IMR-90 (cell line): ENCODE results near the gene NADK. TPM values are rescaled to one million over a fixed set of nuclear protein-coding genes. Genes with fewer than 3 reads are reported as not detected.

Experiments
- ATAC-seq: fragments of 200-7000 bp; cut with Tn5 transposase; 2 replicates; pipeline ENCODE4 v1.9.1; 2020; ENCODE audit warnings: low read depth, mild to moderate bottlenecking, moderate library complexity
- BruUV-seq: library from RNA; stranded (reverse); fragments of 400-500 nt; replicated peaks from 2 replicates; lab custom pipeline; 2021; lab: Mats Ljungman, UMichigan
- CTCF ChIA-PET: fragments of 300-600 bp; formaldehyde crosslinking; extraction: SDS; loops from one replicate; lab custom pipeline; 2021; ENCODE audit warnings: antibody characterized with exemption; lab: Yijun Ruan, JAX
- POLR2A ChIA-PET: fragments of 300-600 bp; sonication (Branson Sonifier 250); formaldehyde crosslinking; loops from one replicate; lab custom pipeline; 2022; ENCODE audit warnings: antibody characterized with exemption; ENCODE audit not compliant: unreplicated experiment; lab: Charles Lee
- DNase-seq: peaks from one replicate; pipeline ENCODE4 v3.0.0; 2013
- H2AFZ ChIP-seq: replicated peaks from 2 replicates; pipeline ENCODE3; 2013; ENCODE audit warnings: low read length, mild to moderate bottlenecking; ENCODE audit not compliant: poor library complexity
- H2AK5ac ChIP-seq: 2 replicates; pipeline ENCODE4 v1.6.1; 2013; ENCODE audit warnings: low read depth, low read length, inconsistent platforms
- H2AK9ac ChIP-seq: replicated peaks from 2 replicates; pipeline ENCODE3; 2013; ENCODE audit warnings: mild to moderate bottlenecking, low read depth, low read length, moderate library complexity; ENCODE audit not compliant: poor library complexity
- H2BK120ac ChIP-seq: 2 replicates; pipeline ENCODE4 v1.6.1; 2013; ENCODE audit warnings: low read depth, low read length, inconsistent platforms
- H2BK15ac ChIP-seq: 3 replicates; pipeline ENCODE4 v1.6.1; 2013; ENCODE audit warnings: low read depth, low read length, inconsistent platforms
- H2BK20ac ChIP-seq: 2 replicates; pipeline ENCODE4 v1.6.1; 2013; ENCODE audit warnings: low read depth, mild to moderate bottlenecking, inconsistent platforms, low read length, moderate library complexity
- H2BK5ac ChIP-seq: 2 replicates; pipeline ENCODE4 v1.6.1; 2013; ENCODE audit warnings: mild to moderate bottlenecking, low read depth, low read length, inconsistent platforms; ENCODE audit not compliant: poor library complexity, severe bottlenecking
- H3K14ac ChIP-seq: replicated peaks from 2 replicates; pipeline ENCODE4 v1.6.1; 2013; ENCODE audit warnings: low read depth, low read length, inconsistent platforms
- H3K18ac ChIP-seq: 2 replicates; pipeline ENCODE4 v1.6.1; 2013; ENCODE audit warnings: low read depth, low read length, control low read depth
- H3K23ac ChIP-seq: 2 replicates; pipeline ENCODE4 v1.6.1; 2013; ENCODE audit warnings: low read depth, low read length, inconsistent platforms
- H3K27ac ChIP-seq: 2 replicates; pipeline ENCODE4 v1.5.1; 2013; ENCODE audit warnings: mild to moderate bottlenecking, control low read depth, low read length; ENCODE audit not compliant: insufficient read depth
- H3K27me3 ChIP-seq: 2 replicates; pipeline ENCODE4 v1.6.1; 2013; ENCODE audit warnings: low read length; ENCODE audit not compliant: control insufficient read depth, insufficient read depth
- H3K36me3 ChIP-seq: 2 replicates; pipeline ENCODE4 v1.6.1; 2013; ENCODE audit warnings: low read length, mixed read lengths; ENCODE audit not compliant: control insufficient read depth, insufficient read depth
- H3K4ac ChIP-seq: 2 replicates; pipeline ENCODE4 v1.6.1; 2013; ENCODE audit warnings: low read depth, low read length, inconsistent platforms
- H3K4me1 ChIP-seq: 2 replicates; pipeline ENCODE4 v1.6.1; 2013; ENCODE audit warnings: low read length, mixed read lengths; ENCODE audit not compliant: control insufficient read depth, insufficient read depth
- H3K4me2 ChIP-seq: 2 replicates; pipeline ENCODE4 v1.6.1; 2013; ENCODE audit warnings: low read depth, mild to moderate bottlenecking, control low read depth, low read length, moderate library complexity
- H3K4me3 ChIP-seq: 2 replicates; pipeline ENCODE4 v1.5.1; 2013; ENCODE audit warnings: low read depth, mild to moderate bottlenecking, control low read depth, low read length, moderate library complexity; ENCODE audit not compliant: insufficient read depth
- H3K56ac ChIP-seq: 2 replicates; pipeline ENCODE4 v1.6.1; 2013; ENCODE audit warnings: low read length, inconsistent platforms; ENCODE audit not compliant: insufficient read depth; ENCODE audit errors: extremely low read depth
- H3K79me1 ChIP-seq, 2 experiments: 2 replicates each; pipeline ENCODE4 v1.6.1; 2013; ENCODE audit warnings: low read length in 2 of 2, inconsistent platforms in 1 of 2, low read depth in 1 of 2
- H3K9ac ChIP-seq: 2 replicates; pipeline ENCODE4 v1.6.1; 2013; ENCODE audit warnings: low read depth, low read length, control low read depth
- H3K9me1 ChIP-seq: 2 replicates; pipeline ENCODE4 v1.6.1; 2013; ENCODE audit warnings: low read length, inconsistent platforms; ENCODE audit not compliant: insufficient read depth
- H3K9me3 ChIP-seq: 2 replicates; pipeline ENCODE4 v1.6.1; 2013; ENCODE audit warnings: low read length; ENCODE audit not compliant: control insufficient read depth, insufficient read depth
- H4K20me1 ChIP-seq: 2 replicates; pipeline ENCODE4 v1.6.1; 2013; ENCODE audit warnings: low read length, inconsistent platforms; ENCODE audit not compliant: insufficient read depth
- H4K5ac ChIP-seq: 2 replicates; pipeline ENCODE4 v1.6.1; 2013; ENCODE audit warnings: mild to moderate bottlenecking, low read depth, low read length, control low read depth
- H4K8ac ChIP-seq, 2 experiments: 2 replicates each; pipeline ENCODE4 v1.6.1; 2013; ENCODE audit warnings: low read depth in 2 of 2, low read length in 2 of 2, control low read depth in 1 of 2, inconsistent platforms in 1 of 2
- H4K91ac ChIP-seq: 2 replicates; pipeline ENCODE4 v1.6.1; 2013; ENCODE audit warnings: low read depth, low read length, inconsistent platforms; ENCODE audit not compliant: insufficient read depth
- FOS ChIP-seq: fragments of 150-350 bp; IDR thresholded peaks from 2 replicates; pipeline ENCODE4 v1.6.1; 2016; ENCODE audit warnings: low read depth, low read length
- MAFK ChIP-seq: IDR thresholded peaks from 2 replicates; pipeline ENCODE4 v1.6.1; 2012; ENCODE audit warnings: low read depth, low read length, improper control_type of control experiment
- MAZ ChIP-seq: IDR thresholded peaks from 2 replicates; pipeline ENCODE4 v1.6.1; 2012; ENCODE audit warnings: low read depth, mild to moderate bottlenecking, low read length, improper control_type of control experiment, moderate library complexity, borderline replicate concordance
- NFE2L2 ChIP-seq: fragments of 150-350 bp; IDR thresholded peaks from 2 replicates; pipeline ENCODE4 v1.6.1; 2016; ENCODE audit warnings: low read depth, mild to moderate bottlenecking, low read length
- POLR2A ChIP-seq: IDR thresholded peaks from 2 replicates; pipeline ENCODE4 v1.6.1; 2012; ENCODE audit warnings: mild to moderate bottlenecking, low read depth, low read length
- RAD21 ChIP-seq: IDR thresholded peaks from 2 replicates; pipeline ENCODE4 v1.6.1; 2012; ENCODE audit warnings: low read length, improper control_type of control experiment
- RCOR1 ChIP-seq: IDR thresholded peaks from 2 replicates; pipeline ENCODE4 v1.6.1; 2012; ENCODE audit warnings: mild to moderate bottlenecking, low read length, improper control_type of control experiment; ENCODE audit not compliant: insufficient replicate concordance
- RFX5 ChIP-seq: IDR thresholded peaks from 2 replicates; pipeline ENCODE4 v1.8.0; 2012; ENCODE audit warnings: low read depth, mild to moderate bottlenecking, low read length, moderate library complexity
- SMC3 ChIP-seq: fragments of 150-350 bp; IDR thresholded peaks from 2 replicates; pipeline ENCODE4 v1.6.1; 2016; ENCODE audit warnings: low read depth, mild to moderate bottlenecking, antibody characterized with exemption, low read length, moderate library complexity
- WGBS, 2 experiments: methylation state at CpG; one replicate each; pipeline versions ENCODE4 v1.1.5 to v1.1.7; 2013; ENCODE audit warnings: missing lambda C conversion rate in 2 of 2; ENCODE audit not compliant: insufficient read length in 1 of 2; ENCODE audit errors: extremely low coverage in 2 of 2; 5-methylcytosine and 5-hydroxymethylcytosine counted together
- dilution Hi-C: fragments of 300-500 bp; cut with HindIII; formaldehyde crosslinking; loops from one replicate; pipeline ENCODE4 v1.14.3; 2018; ENCODE audit warnings: low sequenced_read_pairs; ENCODE audit not compliant: unreplicated experiment
- in situ Hi-C: fragments of 300-500 bp; cut with MboI; formaldehyde crosslinking; loops from 3 replicates; pipeline ENCODE4 v1.14.3; 2019; ENCODE audit warnings: low sequenced_read_pairs, inconsistent platforms, mixed read lengths
- intact Hi-C: fragments of 100-400 bp; cut with micrococcal nuclease; formaldehyde crosslinking; loops from 2 replicates; pipeline ENCODE4 v1.10.0; 2022
- polyA plus RNA-seq, 3 experiments: library from polyadenylated mRNA; depleted of rRNA; stranded (reverse); fragments of >200 nt; gene quantifications; 2 replicates each; pipeline ENCODE4 v1.2.3, GENCODE V29; 2012; ENCODE audit warnings: low replicate concordance in 1 of 3
- total RNA-seq: library from RNA; depleted of rRNA; stranded (reverse); fragments of >200 nt; gene quantifications from 2 replicates; pipeline ENCODE4 v1.2.3, GENCODE V29; 2012
- TF ChIP-seq, protein P1 (sequence below): conservative IDR thresholded peaks from 2 replicates; pipeline ENCODE4 v1.5.1; 2012; ENCODE audit warnings: mild to moderate bottlenecking, low read depth, low read length, improper control_type of control experiment
- TF ChIP-seq, protein P2 (sequence below): fragments of 150-350 bp; IDR thresholded peaks from 2 replicates; pipeline ENCODE4 v1.6.1; 2017; ENCODE audit warnings: mild to moderate bottlenecking, antibody characterized with exemption, low read length, low read depth

NADK gene
- total and polyA plus RNA-seq, 2 of the 4 experiments (the other 2 are of a cell fraction) = 12.5 to 56.1 TPM

DNA sequence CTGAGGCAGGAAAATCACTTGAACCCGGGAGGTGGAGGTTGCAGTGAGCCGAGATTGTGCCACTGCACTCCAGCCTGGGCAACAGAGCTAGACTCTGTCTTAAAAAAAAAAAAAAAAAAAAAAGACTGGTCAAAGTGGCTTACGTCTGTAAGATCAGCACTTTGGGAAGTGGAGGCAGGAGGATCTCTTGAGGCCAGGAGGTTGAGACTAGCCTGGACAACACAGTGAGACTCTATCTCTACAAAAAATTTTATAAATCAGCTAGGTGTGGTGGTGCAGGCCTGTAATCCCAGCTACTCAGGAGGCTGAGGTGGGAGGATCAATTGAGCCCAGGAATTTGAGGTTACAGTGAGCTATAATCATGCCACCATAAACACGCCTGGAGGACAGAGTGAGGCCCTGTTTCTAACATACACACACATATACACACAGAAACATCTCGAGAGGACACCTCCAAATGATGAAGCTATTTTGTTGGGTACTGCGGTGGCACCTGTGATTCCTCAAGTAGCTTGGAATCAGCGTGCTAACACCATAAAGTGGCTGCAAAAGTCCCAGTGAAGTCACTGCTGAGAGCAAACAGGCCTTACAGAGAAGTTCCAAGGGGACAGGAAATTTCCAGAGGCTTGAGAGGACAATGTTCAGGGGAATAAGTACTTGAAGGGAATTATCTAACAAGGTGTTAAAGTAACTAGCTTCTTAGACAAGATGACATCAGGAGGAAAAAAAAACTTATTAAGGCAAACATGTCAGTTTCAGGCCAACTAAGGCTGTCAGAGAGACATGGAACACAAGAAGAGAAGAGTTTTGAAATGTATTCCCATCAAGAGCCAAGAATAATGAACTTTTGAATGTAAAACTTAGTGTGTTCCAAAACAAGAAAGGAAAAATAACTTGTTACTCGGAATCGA lies 1.3 kb downstream of the NADK start (continued):
- TF ChIP-seq NFE2L2 (no peak), RFX5 (no peak), POLR2A (no peak)

DNA sequence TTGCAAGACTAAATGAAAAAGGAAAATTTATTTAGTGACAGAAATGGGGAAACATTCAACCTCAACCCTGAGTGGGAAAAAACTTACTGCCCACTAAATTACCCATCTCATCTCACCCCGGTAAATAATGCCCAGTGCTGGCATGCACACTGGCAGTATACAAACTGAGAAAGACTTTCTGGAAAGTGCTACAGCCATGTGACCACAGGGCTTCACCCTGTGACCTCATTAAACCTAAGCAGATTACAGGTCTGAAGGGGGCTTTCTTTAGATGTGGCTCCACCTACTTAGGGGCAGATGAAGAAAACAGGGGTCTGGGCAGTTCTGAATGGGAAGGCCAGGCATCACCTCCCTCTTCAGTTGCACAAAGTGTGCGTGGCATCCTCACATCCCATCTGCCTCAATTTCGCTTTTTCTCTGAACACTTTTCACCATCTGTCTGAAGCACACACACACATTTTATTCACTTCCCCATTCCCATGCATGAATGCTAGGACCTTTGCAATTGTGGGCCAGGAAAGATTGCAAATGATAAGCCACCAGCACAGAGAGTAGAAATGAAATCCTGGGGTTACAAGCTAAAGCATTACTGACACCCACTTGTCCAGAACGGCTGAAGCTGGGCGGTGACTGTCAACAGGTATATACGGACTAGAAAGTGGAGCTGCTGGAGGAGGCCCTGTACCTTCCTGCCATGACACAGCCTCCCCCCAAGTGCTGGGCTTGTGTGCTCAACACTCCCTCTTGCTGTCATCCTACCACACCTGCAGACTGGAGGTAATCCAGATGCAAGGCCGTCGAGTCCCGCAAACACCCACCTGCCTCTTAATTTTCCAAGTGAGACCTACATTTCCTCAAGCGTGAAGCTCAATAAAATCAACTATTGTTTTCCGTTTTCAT lies 2.7 kb downstream of the NADK start:
- Histone ChIP-seq H2BK120ac (no peak overlapping the region), H3K4me2 (no peak overlapping the region), H4K8ac (no peak overlapping the region), H3K9ac (no peak overlapping the region), H3K9me3 (peaks cover 6% of the 10 kb centered on the region), H3K27me3 (no peaks in the 10 kb centered on the region), H3K4me3 (no peak overlapping the region), H3K79me1 (peaks cover 19 to 50% of the 10 kb centered on the region in 2 experiments), H3K36me3 (peaks cover 10% of the 10 kb centered on the region), H2BK15ac (no peak overlapping the region), H2AK5ac (no peak overlapping the region), H3K27ac (no peak overlapping the region), H3K14ac (no peak overlapping the region), H3K18ac (no peak overlapping the region), H3K4me1 (peaks cover 15% of the 10 kb centered on the region), H2AK9ac (no peak overlapping the region), H4K20me1 (peaks cover 25% of the 10 kb centered on the region), H4K91ac (no peak overlapping the region), H2BK20ac (no peak overlapping the region), H3K4ac (no peak overlapping the region), H4K5ac (no peak overlapping the region), H3K23ac (no peak overlapping the region), H3K56ac (no peak overlapping the region), H3K9me1 (peaks cover 9% of the 10 kb centered on the region), H2BK5ac (no peak overlapping the region), H2AFZ (no peak overlapping the region)
- ATAC-seq (no peak), DNase-seq (no peak)
- dilution Hi-C loops = no loop called here
- WGBS, 2 experiments = 92% methylated on average over 5 of the region's 11 CpGs; no CpG with 5 or more reads in 1 of the 2 experiments
- BruUV-seq = no TSS peak
- CTCF ChIA-PET = no interaction called here
- intact Hi-C loops = no loop called here
- in situ Hi-C loops = no loop called here
- POLR2A ChIA-PET = no interaction called here
- TF ChIP-seq FOS = no peak
- TF ChIP-seq, protein P1, sequence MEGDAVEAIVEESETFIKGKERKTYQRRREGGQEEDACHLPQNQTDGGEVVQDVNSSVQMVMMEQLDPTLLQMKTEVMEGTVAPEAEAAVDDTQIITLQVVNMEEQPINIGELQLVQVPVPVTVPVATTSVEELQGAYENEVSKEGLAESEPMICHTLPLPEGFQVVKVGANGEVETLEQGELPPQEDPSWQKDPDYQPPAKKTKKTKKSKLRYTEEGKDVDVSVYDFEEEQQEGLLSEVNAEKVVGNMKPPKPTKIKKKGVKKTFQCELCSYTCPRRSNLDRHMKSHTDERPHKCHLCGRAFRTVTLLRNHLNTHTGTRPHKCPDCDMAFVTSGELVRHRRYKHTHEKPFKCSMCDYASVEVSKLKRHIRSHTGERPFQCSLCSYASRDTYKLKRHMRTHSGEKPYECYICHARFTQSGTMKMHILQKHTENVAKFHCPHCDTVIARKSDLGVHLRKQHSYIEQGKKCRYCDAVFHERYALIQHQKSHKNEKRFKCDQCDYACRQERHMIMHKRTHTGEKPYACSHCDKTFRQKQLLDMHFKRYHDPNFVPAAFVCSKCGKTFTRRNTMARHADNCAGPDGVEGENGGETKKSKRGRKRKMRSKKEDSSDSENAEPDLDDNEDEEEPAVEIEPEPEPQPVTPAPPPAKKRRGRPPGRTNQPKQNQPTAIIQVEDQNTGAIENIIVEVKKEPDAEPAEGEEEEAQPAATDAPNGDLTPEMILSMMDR = no peak
- no peak for TF ChIP-seq SMC3
- TF ChIP-seq RAD21 = no peak
- no peak for TF ChIP-seq POLR2A
- TF ChIP-seq MAFK = no peak
- TF ChIP-seq RCOR1 = no peak
- no peak for TF ChIP-seq RFX5
- no peak for TF ChIP-seq NFE2L2
- TF ChIP-seq, protein P2, sequence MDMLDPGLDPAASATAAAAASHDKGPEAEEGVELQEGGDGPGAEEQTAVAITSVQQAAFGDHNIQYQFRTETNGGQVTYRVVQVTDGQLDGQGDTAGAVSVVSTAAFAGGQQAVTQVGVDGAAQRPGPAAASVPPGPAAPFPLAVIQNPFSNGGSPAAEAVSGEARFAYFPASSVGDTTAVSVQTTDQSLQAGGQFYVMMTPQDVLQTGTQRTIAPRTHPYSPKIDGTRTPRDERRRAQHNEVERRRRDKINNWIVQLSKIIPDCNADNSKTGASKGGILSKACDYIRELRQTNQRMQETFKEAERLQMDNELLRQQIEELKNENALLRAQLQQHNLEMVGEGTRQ = no peak
- no peak for TF ChIP-seq MAZ
